HL-60 (cell line): ENCODE data around the gene BRIP1.

Experiments used
- GABPA ChIP-seq: IDR thresholded peaks from 2 replicates; pipeline ENCODE4 v1.6.1; 2012; ENCODE audit warnings: low read depth
- POLR2AphosphoS5 ChIP-seq: IDR thresholded peaks from 2 replicates; pipeline ENCODE4 v1.6.1; 2012; ENCODE audit warnings: low read depth
- TF ChIP-seq, protein P1 (sequence below): IDR thresholded peaks from one replicate; pipeline ENCODE4 v1.5.1; 2011; ENCODE audit warnings: low read length, control low read depth, inconsistent platforms; ENCODE audit not compliant: insufficient read depth
- TF ChIP-seq, protein P2 (sequence below): IDR thresholded peaks from 2 replicates; pipeline ENCODE4 v1.6.1; 2012; ENCODE audit warnings: low read depth; ENCODE audit not compliant: insufficient replicate concordance

DNA sequence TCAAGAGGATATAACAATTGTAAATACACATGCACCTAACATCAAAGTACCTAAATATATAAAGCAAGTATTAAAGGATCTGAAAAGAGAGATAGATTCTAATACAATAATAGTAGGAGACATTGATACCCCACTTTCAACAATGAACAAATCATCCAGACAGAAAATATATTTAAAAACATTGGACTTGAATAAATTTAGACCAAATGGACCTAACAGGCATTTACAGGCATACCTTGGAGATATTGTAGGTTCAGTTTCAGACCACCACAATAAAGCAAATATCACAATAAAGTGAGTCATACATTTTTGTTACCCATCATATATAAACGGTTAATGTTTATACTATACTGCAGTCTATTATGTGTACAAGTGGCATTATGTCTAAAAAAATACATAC lies 104.0 kb downstream of the BRIP1 start:
- TF ChIP-seq, protein P1, sequence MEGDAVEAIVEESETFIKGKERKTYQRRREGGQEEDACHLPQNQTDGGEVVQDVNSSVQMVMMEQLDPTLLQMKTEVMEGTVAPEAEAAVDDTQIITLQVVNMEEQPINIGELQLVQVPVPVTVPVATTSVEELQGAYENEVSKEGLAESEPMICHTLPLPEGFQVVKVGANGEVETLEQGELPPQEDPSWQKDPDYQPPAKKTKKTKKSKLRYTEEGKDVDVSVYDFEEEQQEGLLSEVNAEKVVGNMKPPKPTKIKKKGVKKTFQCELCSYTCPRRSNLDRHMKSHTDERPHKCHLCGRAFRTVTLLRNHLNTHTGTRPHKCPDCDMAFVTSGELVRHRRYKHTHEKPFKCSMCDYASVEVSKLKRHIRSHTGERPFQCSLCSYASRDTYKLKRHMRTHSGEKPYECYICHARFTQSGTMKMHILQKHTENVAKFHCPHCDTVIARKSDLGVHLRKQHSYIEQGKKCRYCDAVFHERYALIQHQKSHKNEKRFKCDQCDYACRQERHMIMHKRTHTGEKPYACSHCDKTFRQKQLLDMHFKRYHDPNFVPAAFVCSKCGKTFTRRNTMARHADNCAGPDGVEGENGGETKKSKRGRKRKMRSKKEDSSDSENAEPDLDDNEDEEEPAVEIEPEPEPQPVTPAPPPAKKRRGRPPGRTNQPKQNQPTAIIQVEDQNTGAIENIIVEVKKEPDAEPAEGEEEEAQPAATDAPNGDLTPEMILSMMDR, result no peak
- TF ChIP-seq, protein P2, sequence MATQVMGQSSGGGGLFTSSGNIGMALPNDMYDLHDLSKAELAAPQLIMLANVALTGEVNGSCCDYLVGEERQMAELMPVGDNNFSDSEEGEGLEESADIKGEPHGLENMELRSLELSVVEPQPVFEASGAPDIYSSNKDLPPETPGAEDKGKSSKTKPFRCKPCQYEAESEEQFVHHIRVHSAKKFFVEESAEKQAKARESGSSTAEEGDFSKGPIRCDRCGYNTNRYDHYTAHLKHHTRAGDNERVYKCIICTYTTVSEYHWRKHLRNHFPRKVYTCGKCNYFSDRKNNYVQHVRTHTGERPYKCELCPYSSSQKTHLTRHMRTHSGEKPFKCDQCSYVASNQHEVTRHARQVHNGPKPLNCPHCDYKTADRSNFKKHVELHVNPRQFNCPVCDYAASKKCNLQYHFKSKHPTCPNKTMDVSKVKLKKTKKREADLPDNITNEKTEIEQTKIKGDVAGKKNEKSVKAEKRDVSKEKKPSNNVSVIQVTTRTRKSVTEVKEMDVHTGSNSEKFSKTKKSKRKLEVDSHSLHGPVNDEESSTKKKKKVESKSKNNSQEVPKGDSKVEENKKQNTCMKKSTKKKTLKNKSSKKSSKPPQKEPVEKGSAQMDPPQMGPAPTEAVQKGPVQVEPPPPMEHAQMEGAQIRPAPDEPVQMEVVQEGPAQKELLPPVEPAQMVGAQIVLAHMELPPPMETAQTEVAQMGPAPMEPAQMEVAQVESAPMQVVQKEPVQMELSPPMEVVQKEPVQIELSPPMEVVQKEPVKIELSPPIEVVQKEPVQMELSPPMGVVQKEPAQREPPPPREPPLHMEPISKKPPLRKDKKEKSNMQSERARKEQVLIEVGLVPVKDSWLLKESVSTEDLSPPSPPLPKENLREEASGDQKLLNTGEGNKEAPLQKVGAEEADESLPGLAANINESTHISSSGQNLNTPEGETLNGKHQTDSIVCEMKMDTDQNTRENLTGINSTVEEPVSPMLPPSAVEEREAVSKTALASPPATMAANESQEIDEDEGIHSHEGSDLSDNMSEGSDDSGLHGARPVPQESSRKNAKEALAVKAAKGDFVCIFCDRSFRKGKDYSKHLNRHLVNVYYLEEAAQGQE, result no peak
- TF ChIP-seq GABPA, result no peak
- TF ChIP-seq POLR2AphosphoS5, result no peak
